SK-N-SH (cell line): ENCODE measurements around the gene FAM83D.

Experiments
- FOSL2 ChIP-seq: IDR thresholded peaks from 2 replicates; pipeline ENCODE4 v1.4.0; 2012; ENCODE audit warnings: low read depth, mild to moderate bottlenecking, moderate library complexity, borderline replicate concordance
- FOXJ3 ChIP-seq: sonication (generic); formaldehyde crosslinking; IDR thresholded peaks from 2 replicates; pipeline ENCODE4 v1.5.1; 2020; ENCODE audit warnings: mild to moderate bottlenecking, missing genetic modification reagents
- FOXM1 ChIP-seq: IDR thresholded peaks from 2 replicates; pipeline ENCODE4 v1.4.0; 2012; ENCODE audit warnings: low read depth, mild to moderate bottlenecking
- GATA2 ChIP-seq: sonication (generic); formaldehyde crosslinking; IDR thresholded peaks from 2 replicates; pipeline ENCODE4 v1.5.0; 2020; ENCODE audit warnings: mild to moderate bottlenecking, missing genetic modification reagents
- MXI1 ChIP-seq: IDR thresholded peaks from 2 replicates; pipeline ENCODE4 v1.6.1; 2012; ENCODE audit warnings: mild to moderate bottlenecking, low read depth, low read length, improper control_type of control experiment
- NRF1 ChIP-seq: IDR thresholded peaks from 2 replicates; pipeline ENCODE4 v1.6.1; 2012; ENCODE audit warnings: low read depth, mild to moderate bottlenecking, low read length
- RAD21 ChIP-seq: IDR thresholded peaks from 2 replicates; pipeline ENCODE4 v1.6.1; 2012; ENCODE audit warnings: mild to moderate bottlenecking, low read length
- RCOR1 ChIP-seq: fragments of 150-350 bp; IDR thresholded peaks from 2 replicates; pipeline ENCODE4 v1.6.1; 2017; ENCODE audit warnings: antibody characterized with exemption, low read length
- SMC3 ChIP-seq: IDR thresholded peaks from 2 replicates; pipeline ENCODE4 v1.6.1; 2012; ENCODE audit warnings: low read depth, low read length, improper control_type of control experiment
- TEAD4 ChIP-seq: IDR thresholded peaks from 2 replicates; pipeline ENCODE4 v1.4.0; 2012; ENCODE audit warnings: mild to moderate bottlenecking, borderline replicate concordance; ENCODE audit not compliant: insufficient read depth
- TF ChIP-seq, protein P1 (sequence below): fragments of 200-600 bp; sonication (generic); IDR thresholded peaks from 2 replicates; pipeline ENCODE4 v1.6.1; 2017; ENCODE audit warnings: antibody characterized with exemption, mild to moderate bottlenecking, moderate library complexity
- TF ChIP-seq, protein P2 (sequence below): IDR thresholded peaks from 2 replicates; pipeline ENCODE4 v1.4.0; 2012; ENCODE audit warnings: low read depth, borderline replicate concordance
- TF ChIP-seq, protein P3 (sequence below): IDR thresholded peaks from 2 replicates; pipeline ENCODE4 v1.4.0; 2012; ENCODE audit warnings: low read depth, borderline replicate concordance
- TF ChIP-seq, protein P4 (sequence below): IDR thresholded peaks from 2 replicates; pipeline ENCODE4 v1.4.0; 2012; ENCODE audit warnings: low read depth

DNA sequence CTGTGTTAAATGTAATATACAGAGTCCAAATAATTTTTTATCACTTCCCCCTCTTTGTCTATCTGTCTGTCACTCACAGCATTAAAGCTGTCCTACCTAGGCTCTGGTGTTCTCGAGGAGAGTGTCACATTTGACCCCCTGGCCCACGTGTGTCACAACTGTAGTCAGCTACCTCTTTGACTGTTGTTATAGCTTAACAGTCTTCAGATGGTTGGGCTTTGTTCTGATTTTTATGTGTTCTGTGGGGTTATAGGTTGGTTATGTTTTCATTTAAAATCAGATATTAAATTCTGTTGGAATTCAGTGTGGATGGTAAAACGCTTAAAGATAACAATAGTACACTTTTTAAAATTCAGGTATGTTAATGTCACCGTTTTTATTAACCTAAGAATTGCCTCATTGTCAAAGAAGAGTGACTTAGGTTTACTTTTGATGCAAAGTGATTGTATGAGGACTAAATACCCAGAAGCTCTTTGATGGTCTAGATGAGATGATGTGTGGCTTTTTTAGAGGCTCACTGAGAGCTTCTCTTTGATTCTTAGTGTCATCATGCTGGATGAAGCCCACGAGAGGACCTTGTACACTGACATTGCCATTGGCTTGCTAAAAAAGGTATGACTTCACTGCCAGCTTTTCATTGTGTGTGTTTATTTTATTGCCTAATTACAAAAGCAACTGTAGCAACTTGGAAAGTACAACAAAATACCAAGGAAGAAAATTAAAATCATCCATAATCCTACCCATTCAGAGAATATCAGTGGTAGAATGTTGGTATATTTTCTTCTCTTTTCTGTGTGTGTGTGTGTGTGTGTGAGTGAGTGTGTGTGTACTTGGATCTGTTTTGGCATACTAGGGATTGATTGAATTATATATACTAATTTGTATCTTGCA, 65.8 kb downstream of the FAM83D start:
- TF ChIP-seq, protein P1, sequence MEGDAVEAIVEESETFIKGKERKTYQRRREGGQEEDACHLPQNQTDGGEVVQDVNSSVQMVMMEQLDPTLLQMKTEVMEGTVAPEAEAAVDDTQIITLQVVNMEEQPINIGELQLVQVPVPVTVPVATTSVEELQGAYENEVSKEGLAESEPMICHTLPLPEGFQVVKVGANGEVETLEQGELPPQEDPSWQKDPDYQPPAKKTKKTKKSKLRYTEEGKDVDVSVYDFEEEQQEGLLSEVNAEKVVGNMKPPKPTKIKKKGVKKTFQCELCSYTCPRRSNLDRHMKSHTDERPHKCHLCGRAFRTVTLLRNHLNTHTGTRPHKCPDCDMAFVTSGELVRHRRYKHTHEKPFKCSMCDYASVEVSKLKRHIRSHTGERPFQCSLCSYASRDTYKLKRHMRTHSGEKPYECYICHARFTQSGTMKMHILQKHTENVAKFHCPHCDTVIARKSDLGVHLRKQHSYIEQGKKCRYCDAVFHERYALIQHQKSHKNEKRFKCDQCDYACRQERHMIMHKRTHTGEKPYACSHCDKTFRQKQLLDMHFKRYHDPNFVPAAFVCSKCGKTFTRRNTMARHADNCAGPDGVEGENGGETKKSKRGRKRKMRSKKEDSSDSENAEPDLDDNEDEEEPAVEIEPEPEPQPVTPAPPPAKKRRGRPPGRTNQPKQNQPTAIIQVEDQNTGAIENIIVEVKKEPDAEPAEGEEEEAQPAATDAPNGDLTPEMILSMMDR, result no peak
- TF ChIP-seq MXI1 (no peak), FOXM1 (no peak), TEAD4 (no peak), RCOR1 (no peak), NRF1 (no peak), FOSL2 (no peak), GATA2 (CRISPR knock-in tag) (no peak), FOXJ3 (CRISPR knock-in tag) (no peak), RAD21 (no peak), SMC3 (no peak)
- TF ChIP-seq, protein P2, sequence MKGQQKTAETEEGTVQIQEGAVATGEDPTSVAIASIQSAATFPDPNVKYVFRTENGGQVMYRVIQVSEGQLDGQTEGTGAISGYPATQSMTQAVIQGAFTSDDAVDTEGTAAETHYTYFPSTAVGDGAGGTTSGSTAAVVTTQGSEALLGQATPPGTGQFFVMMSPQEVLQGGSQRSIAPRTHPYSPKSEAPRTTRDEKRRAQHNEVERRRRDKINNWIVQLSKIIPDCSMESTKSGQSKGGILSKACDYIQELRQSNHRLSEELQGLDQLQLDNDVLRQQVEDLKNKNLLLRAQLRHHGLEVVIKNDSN, result no peak
- TF ChIP-seq, protein P3, sequence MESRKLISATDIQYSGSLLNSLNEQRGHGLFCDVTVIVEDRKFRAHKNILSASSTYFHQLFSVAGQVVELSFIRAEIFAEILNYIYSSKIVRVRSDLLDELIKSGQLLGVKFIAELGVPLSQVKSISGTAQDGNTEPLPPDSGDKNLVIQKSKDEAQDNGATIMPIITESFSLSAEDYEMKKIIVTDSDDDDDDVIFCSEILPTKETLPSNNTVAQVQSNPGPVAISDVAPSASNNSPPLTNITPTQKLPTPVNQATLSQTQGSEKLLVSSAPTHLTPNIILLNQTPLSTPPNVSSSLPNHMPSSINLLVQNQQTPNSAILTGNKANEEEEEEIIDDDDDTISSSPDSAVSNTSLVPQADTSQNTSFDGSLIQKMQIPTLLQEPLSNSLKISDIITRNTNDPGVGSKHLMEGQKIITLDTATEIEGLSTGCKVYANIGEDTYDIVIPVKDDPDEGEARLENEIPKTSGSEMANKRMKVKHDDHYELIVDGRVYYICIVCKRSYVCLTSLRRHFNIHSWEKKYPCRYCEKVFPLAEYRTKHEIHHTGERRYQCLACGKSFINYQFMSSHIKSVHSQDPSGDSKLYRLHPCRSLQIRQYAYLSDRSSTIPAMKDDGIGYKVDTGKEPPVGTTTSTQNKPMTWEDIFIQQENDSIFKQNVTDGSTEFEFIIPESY, result no peak
- TF ChIP-seq, protein P4, sequence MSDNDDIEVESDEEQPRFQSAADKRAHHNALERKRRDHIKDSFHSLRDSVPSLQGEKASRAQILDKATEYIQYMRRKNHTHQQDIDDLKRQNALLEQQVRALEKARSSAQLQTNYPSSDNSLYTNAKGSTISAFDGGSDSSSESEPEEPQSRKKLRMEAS, result no peak
